ENCODE measurements around the gene POLR2M.

GRCh38 chr15:57681011-57681410, 25.5 kb upstream of the POLR2M start:
- TF ChIP-seq POLR2AphosphoS5 (IDR thresholded peaks at IDR 0.05; ENCODE audit: low read depth, low read length) (no peak), CTCF (IDR thresholded peaks at IDR 0.05 in 2 of 3, conservative IDR thresholded peaks at IDR 0.05 in 1 of 3; ENCODE audit: borderline replicate concordance in 1 of 3, insufficient read depth in 1 of 3, low read depth in 2 of 3, low read length in 2 of 3) (no peak), JUND (IDR thresholded peaks at IDR 0.05) (no peak), MAX (IDR thresholded peaks at IDR 0.05) (no peak), ZNF274 (IDR thresholded peaks at IDR 0.05; ENCODE audit: low read depth, low read length) (no peak), ZFX (IDR thresholded peaks at IDR 0.05) (no peak)

All from HCT116 (cell line).